Activated CD4-positive, alpha-beta memory T cell treated with anti-CD3 and anti-CD28 coated beads for 36 hours (primary cell): ENCODE measurements around the gene RSPH10B2. TPM values are rescaled to one million over a fixed set of nuclear protein-coding genes. Genes with fewer than 3 reads are reported as not detected.
"Not testable (repeated sequence)": the region's sequence is repeated elsewhere in the genome, so short reads cannot be mapped to it uniquely, and the experiment has no call there.

ENCODE experiments used
- CTCF ChIA-PET: fragments of 350-600 bp; sonication (Branson Sonifier 250); formaldehyde crosslinking; loops from one replicate; lab custom pipeline; 2021; ENCODE audit warnings: antibody characterized with exemption, inconsistent platforms; lab: Charles Lee
- POLR2A ChIA-PET: fragments of 350-600 bp; sonication (Branson Sonifier 250); formaldehyde crosslinking; loops from one replicate; lab custom pipeline; 2021; ENCODE audit warnings: antibody characterized with exemption; lab: Charles Lee
- DNase-seq: peaks from one replicate; pipeline ENCODE4 v3.0.0-alpha.2; 2020
- H3K27ac Mint-ChIP-seq: one replicate; pipeline ENCODE4 v1.8.0; 2021; ENCODE audit warnings: mixed read lengths
- H3K27me3 Mint-ChIP-seq: one replicate; pipeline ENCODE4 v1.8.0; 2021; ENCODE audit warnings: mixed read lengths
- H3K36me3 Mint-ChIP-seq: one replicate; pipeline ENCODE4 v1.8.0; 2021; ENCODE audit warnings: mixed read lengths
- H3K4me1 Mint-ChIP-seq: one replicate; pipeline ENCODE4 v1.8.0; 2021; ENCODE audit warnings: low read depth, mixed read lengths
- H3K4me3 Mint-ChIP-seq: one replicate; pipeline ENCODE4 v1.8.0; 2021; ENCODE audit warnings: mild to moderate bottlenecking, mixed read lengths
- H3K9me3 Mint-ChIP-seq: one replicate; pipeline ENCODE4 v1.8.0; 2021; ENCODE audit warnings: mixed read lengths
- intact Hi-C: fragments of 100-400 bp; cut with micrococcal nuclease; formaldehyde crosslinking; loops from one replicate; pipeline ENCODE4 v1.15.1; 2023
- total RNA-seq, 2 experiments: library from RNA; stranded (reverse); gene quantifications; one replicate each; pipeline ENCODE4 v1.2.3, GENCODE V29; 2021

RSPH10B2 gene
- total RNA-seq, 2 experiments from 2014 or later, result 0.24 to 0.43 TPM

- intact Hi-C loops, H3K4me3 Mint-ChIP-seq, POLR2A ChIA-PET, H3K27ac Mint-ChIP-seq, H3K4me1 Mint-ChIP-seq, DNase-seq, H3K9me3 Mint-ChIP-seq, H3K27me3 Mint-ChIP-seq, CTCF ChIA-PET, H3K36me3 Mint-ChIP-seq: not testable (repeated sequence)
Measured at GRCh38 chr7:6830026-6830425, 76.1 kb downstream of the RSPH10B2 start.

DNA sequence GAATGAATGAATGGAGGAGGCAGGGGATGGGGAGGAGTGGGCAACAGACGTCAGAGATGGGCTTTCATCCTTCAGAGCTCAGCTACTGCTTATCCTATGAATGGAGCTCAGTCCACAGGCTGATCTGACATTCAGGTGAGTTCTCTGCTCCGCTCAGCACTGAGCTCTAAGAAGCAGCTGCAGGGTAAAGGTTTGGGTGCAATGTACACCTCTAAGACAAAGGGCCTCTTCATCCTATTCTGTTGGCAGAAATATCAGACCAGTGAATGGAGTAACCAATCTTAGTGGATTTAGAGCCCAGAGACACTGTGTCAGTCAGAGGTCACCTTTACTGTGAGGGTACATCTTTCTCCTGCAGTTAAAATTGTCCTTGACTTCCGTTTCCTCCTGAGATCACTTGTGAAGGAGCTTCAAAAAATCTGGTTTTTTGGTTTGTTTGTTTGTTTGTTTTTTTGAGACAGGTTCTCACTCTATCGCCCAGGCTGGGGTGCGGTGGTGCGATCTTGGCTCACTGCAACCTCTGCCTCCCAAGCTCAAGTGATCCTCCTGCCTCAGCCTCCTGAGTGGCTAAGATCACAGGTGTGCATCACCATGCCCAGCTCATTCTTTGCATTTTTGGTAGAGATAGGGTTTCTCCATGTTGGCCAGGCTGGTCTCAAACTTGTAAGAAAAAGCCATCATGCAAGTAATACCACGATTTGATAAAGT, 77.3 kb downstream of the RSPH10B2 start:
- H3K4me1 Mint-ChIP-seq, result no peaks in the 10 kb centered on the region
- no peaks in the 10 kb centered on the region for H3K36me3 Mint-ChIP-seq
- CTCF ChIA-PET, result no interaction called here
- H3K4me3 Mint-ChIP-seq, result no peak overlapping the region
- no peaks in the 10 kb centered on the region for H3K9me3 Mint-ChIP-seq
- H3K27me3 Mint-ChIP-seq, result peaks cover 3% of the 10 kb centered on the region
- no peak for DNase-seq
- H3K27ac Mint-ChIP-seq, result no peak overlapping the region
- POLR2A ChIA-PET, result no interaction called here
- intact Hi-C loops, result no loop called here

DNA sequence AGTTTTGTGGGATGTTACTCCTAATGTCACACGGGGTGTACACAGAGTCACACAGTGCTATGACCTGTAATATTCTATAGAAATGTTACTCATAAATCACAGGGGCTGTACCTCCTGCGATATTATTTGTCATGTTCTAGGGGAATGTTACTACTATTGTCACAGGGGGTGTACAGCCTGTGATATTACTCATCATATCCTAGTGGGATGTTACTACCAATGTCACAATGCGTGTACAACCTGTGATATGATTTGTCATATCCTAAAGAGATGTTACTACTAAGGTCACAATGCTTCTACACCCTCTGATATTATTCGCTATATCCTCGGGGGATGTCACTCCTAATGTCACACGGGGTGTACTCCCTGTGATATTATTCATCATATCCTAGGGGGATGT, 79.7 kb downstream of the RSPH10B2 start:
- Mint-ChIP-seq H3K27me3 (peaks cover 6% of the 10 kb centered on the region), H3K36me3 (no peaks in the 10 kb centered on the region), H3K27ac (no peak overlapping the region), H3K4me1 (no peaks in the 10 kb centered on the region), H3K4me3 (no peak overlapping the region), H3K9me3 (no peaks in the 10 kb centered on the region)
- intact Hi-C loops, result no loop called here
- DNase-seq, result no peak
- CTCF ChIA-PET, result no interaction called here
- POLR2A ChIA-PET, result no interaction called here

- H3K4me1 Mint-ChIP-seq, POLR2A ChIA-PET, H3K9me3 Mint-ChIP-seq, DNase-seq, intact Hi-C loops, H3K27ac Mint-ChIP-seq, CTCF ChIA-PET, H3K27me3 Mint-ChIP-seq, H3K36me3 Mint-ChIP-seq, H3K4me3 Mint-ChIP-seq: not testable (repeated sequence)
Measured at GRCh38 chr7:6835521-6835920, 81.6 kb downstream of the RSPH10B2 start.

DNA sequence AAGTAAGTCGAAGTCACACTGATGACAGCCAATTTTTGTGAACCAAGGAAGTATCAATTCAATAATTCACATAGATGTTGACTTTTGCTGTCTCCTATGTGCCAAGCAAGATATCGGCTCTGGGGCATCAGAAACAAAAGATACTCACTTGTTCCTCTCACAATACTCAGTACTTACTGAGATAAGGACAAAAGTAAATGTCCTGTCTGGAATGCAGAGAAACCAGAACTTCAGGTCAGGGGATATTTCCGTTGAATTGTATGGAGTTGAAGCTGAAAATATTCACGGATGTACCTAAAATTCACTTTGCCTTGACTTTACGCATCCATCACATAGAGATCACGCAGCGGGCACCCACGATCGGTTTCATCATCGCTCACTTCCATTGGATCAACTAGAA, 83.2 kb downstream of the RSPH10B2 start:
- POLR2A ChIA-PET, H3K4me3 Mint-ChIP-seq, H3K27me3 Mint-ChIP-seq, H3K36me3 Mint-ChIP-seq, DNase-seq, H3K4me1 Mint-ChIP-seq, intact Hi-C loops, H3K9me3 Mint-ChIP-seq, H3K27ac Mint-ChIP-seq, CTCF ChIA-PET: not testable (repeated sequence)

DNA sequence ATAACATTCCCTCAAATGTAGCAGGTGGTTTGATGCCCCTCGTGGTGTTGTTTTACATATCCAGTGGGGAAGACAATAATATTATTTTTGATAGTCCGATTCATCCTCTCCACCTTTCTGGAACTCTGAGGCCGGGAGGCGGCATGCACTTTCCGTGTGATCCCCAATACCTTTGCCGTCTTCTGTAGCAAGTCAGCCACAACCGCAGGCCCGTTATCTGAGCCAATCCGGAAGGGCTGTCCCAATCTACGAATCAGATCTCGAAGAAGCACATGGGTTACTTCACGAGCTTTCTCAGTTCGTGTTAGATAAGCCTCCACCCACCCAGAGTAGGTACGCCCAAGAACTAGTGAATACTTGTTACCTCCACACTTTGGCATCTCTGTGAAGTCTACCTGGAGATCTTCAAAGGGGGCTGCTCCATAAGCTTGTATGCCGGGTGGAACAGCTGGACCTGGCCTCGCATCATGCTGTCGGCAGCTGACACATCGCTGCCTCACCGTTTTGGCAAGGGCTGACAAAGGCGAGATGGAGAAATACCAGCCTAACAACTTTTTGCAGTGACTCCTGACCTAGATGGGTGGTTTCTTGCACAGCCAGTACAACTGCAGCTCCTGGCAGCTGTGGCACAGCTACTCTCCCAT, 88.5 kb downstream of the RSPH10B2 start:
- POLR2A ChIA-PET, H3K4me1 Mint-ChIP-seq, H3K27me3 Mint-ChIP-seq, intact Hi-C loops, CTCF ChIA-PET, H3K9me3 Mint-ChIP-seq, H3K27ac Mint-ChIP-seq, H3K4me3 Mint-ChIP-seq, H3K36me3 Mint-ChIP-seq, DNase-seq: not testable (repeated sequence)

- H3K4me1 Mint-ChIP-seq, H3K27me3 Mint-ChIP-seq: not testable (repeated sequence)
Measured at GRCh38 chr7:6843092-6843491, 89.2 kb downstream of the RSPH10B2 start.

DNA sequence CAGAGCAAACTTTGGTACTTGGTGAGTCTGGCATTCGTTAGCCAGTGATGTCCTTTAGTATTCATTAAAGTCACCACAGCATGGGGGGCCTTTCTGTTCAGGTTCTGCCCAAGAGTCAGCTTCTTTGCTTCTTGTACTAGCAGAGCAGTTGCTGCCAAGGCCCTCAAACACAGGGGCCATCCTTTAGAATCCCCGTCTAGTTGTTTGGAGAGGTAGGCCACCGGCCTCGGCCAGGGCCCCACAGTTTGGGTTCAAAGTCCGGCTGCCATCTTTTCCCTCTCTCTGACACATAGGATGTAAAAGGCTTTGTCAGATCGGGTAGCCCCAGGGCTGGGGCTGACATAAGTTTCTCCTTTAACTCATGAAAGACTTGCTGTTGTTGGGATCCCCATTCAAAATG, 89.8 kb downstream of the RSPH10B2 start:
- H3K9me3 Mint-ChIP-seq, intact Hi-C loops: not testable (repeated sequence)

More at GRCh38 chr7:6843092-6843491, 89.2 kb downstream of the RSPH10B2 start:
- H3K36me3 Mint-ChIP-seq, POLR2A ChIA-PET, DNase-seq, CTCF ChIA-PET, H3K27ac Mint-ChIP-seq, H3K9me3 Mint-ChIP-seq, intact Hi-C loops, H3K4me3 Mint-ChIP-seq: not testable (repeated sequence)

GRCh38 chr7:6845971-6846449, 92.1 kb downstream of the RSPH10B2 start:
- H3K9me3 Mint-ChIP-seq, H3K27ac Mint-ChIP-seq, H3K4me1 Mint-ChIP-seq, CTCF ChIA-PET, POLR2A ChIA-PET, DNase-seq, H3K27me3 Mint-ChIP-seq, H3K36me3 Mint-ChIP-seq, H3K4me3 Mint-ChIP-seq, intact Hi-C loops: not testable (repeated sequence)

More for the DNA sequence above, 89.8 kb downstream of the RSPH10B2 start:
- DNase-seq, H3K27ac Mint-ChIP-seq, H3K36me3 Mint-ChIP-seq, CTCF ChIA-PET, H3K4me3 Mint-ChIP-seq, H3K4me1 Mint-ChIP-seq, H3K27me3 Mint-ChIP-seq, POLR2A ChIA-PET: not testable (repeated sequence)

DNA sequence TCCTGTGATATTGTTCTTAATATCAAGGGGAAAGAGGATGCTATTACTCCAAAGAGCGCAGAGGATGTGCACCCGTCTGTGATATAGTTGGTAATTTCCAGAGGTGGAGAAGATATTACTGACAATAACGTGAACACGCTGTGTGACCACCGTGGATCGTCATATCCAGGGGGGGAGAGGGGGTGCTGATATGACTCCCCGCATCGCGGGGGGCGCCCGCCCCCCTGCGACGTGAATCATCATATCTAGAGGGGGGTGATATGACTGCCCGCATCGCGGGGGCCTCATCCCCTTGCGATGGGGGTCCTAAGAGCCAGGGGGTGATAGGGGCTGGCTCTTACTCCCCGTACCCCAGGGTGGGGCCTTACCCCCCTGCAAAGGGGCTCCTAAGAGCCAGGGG, 93.8 kb downstream of the RSPH10B2 start:
- H3K27me3 Mint-ChIP-seq, H3K4me1 Mint-ChIP-seq, intact Hi-C loops, H3K9me3 Mint-ChIP-seq, H3K36me3 Mint-ChIP-seq, POLR2A ChIA-PET, H3K27ac Mint-ChIP-seq, DNase-seq, CTCF ChIA-PET, H3K4me3 Mint-ChIP-seq: not testable (repeated sequence)

Other genes starting within 250 kb of the RSPH10B2 start
- gene GRID2IP, start 202.6 kb upstream of the RSPH10B2 start, total RNA-seq, result under 1 TPM; 0.19 to 0.21 TPM
- gene ZDHHC4, start 176.6 kb upstream of the RSPH10B2 start, total RNA-seq, result 10 to 100 TPM; 31.7 to 44.4 TPM
- 10 to 100 TPM; 25.9 to 27.5 TPM for gene INTS15, start 164.1 kb upstream of the RSPH10B2 start, total RNA-seq
- 1 to 10 TPM in 1 of 2 experiments, under 1 TPM in 1; 0.99 to 1.2 TPM for gene ZNF853, start 138.5 kb upstream of the RSPH10B2 start, total RNA-seq
- gene ZNF316, start 116.8 kb upstream of the RSPH10B2 start, total RNA-seq, result 10 to 100 TPM; 19.7 to 21.7 TPM
- gene ZNF12, start 47.2 kb upstream of the RSPH10B2 start, total RNA-seq, result 10 to 100 TPM; 14.9 to 15.2 TPM
- gene CCZ1B, start 72.2 kb downstream of the RSPH10B2 start, total RNA-seq, result 10 to 100 TPM; 65.7 to 82.4 TPM